Fibroblast of villous mesenchyme (primary cell): ENCODE results near the gene PICALM. TPM values are rescaled to one million over a fixed set of nuclear protein-coding genes. Genes with fewer than 3 reads are reported as not detected.

Experiments used
- DNase-seq: peaks from one replicate; pipeline ENCODE4 v3.0.0-alpha.2; 2010; ENCODE audit warnings: low read depth
- H3K4me3 ChIP-seq: 2 replicates; pipeline ENCODE4 v1.5.1; 2011; ENCODE audit warnings: low read depth, mild to moderate bottlenecking, low read length
- CTCF ChIP-seq: IDR thresholded peaks from 2 replicates; pipeline ENCODE4 v1.5.1; 2012; ENCODE audit warnings: low read depth, mild to moderate bottlenecking, low read length; ENCODE audit not compliant: insufficient read depth
- total RNA-seq: library from RNA; depleted of rRNA; stranded (reverse); fragments of >200 nt; gene quantifications from 2 replicates; pipeline ENCODE4 v1.2.3, GENCODE V29; 2012

The PICALM gene
- total RNA-seq, 1 donor = 388 TPM

DNA sequence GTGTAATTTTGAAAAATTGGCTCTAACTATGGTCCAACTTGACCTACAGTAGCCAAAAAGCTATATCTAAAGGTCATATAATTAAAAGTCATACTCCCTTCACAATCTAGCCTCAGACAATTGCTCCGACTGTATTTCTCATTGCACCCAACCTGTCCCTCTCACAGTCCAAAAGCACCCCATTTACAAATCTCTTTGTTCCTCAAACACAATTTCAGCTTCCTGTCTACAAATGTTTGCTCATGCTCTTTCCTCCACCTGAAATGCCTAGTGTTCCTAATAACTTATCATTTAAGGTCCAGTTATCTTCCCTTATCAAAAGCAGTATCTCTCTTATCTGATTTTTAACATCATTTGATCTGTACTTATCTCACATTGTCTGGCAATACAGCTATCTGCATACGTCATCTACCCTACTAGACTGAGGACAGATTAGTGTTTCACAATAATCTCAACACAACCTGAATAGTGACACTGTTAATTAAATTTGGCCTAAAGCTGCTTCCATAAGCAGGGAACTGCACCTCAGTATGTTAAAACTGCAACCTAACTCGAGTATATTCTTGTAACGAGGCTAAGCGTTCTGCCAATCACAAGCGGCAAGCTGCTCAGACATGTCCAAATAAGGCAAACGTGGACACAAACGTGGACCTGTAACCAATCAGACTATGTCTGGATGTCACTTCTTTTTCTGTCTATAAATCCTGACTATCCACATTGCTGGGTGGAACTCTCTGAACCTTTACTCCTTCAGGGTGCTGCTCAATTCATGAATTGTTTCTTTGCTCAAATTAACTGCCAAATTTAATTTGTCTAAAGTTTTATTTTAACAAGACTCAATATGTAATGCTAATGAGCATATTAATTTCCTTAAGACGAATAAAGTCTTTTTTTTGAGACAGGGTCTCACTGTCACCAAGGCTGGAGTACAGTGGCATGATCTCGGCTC lies 15.9 kb downstream of the PICALM start:
- TF ChIP-seq CTCF = no peak
- H3K4me3 ChIP-seq = no peak overlapping the region
- no peak for DNase-seq

- DNase-seq = no peak
- TF ChIP-seq CTCF = no peak
- no peak overlapping the region for H3K4me3 ChIP-seq
Measured at GRCh38 chr11:86050196-86050709, 18.6 kb downstream of the PICALM start.

- peak; percentile 58 for DNase-seq
- no peak for TF ChIP-seq CTCF
- H3K4me3 ChIP-seq = no peak overlapping the region
Measured at GRCh38 chr11:86047275-86047991, 21.5 kb downstream of the PICALM start.

DNA sequence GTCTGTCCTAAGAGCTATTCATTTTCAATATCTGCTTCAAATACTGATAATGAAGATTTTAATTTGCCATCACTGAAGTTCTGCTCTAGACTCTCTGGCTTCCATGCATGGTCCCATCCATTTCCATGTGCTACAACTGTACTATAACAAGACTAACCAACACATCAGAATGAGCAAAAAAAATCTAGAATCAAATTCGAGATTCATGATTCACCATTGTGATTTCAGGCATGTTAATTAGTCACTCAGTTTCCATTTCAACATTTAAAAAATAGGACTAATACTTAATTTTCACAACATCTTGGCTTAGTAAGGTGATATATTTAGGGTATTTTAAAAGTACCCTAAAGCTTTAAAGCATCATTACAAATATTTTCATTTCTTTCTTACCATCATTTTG lies 22.8 kb downstream of the PICALM start:
- H3K4me3 ChIP-seq = no peak overlapping the region
- TF ChIP-seq CTCF = no peak
- DNase-seq = no peak

GRCh38 chr11:86043765-86044503 lies 24.9 kb downstream of the PICALM start:
- DNase-seq = no peak
- no peak for TF ChIP-seq CTCF
- H3K4me3 ChIP-seq = no peak overlapping the region

GRCh38 chr11:86041975-86042378 lies 26.9 kb downstream of the PICALM start:
- TF ChIP-seq CTCF = peak; percentile 86
- DNase-seq = peak; percentile 94
- no peak overlapping the region for H3K4me3 ChIP-seq
